Fibroblast of mammary gland (primary cell): ENCODE measurements around the gene FBXO28.

ENCODE experiments used
- DNase-seq: peaks from one replicate; pipeline ENCODE4 v3.0.0-alpha.2; 2010; ENCODE audit warnings: low read depth
- H3K4me3 ChIP-seq: 2 replicates; pipeline ENCODE4 v1.5.1; 2011; ENCODE audit warnings: low read depth, mild to moderate bottlenecking, low read length, moderate library complexity; ENCODE audit not compliant: control insufficient read depth
- CTCF ChIP-seq: conservative IDR thresholded peaks from 2 replicates; pipeline ENCODE4 v1.5.1; 2011; ENCODE audit warnings: low read depth, low read length, inconsistent platforms; ENCODE audit not compliant: control insufficient read depth, insufficient read depth

Gene FBXO28

DNA sequence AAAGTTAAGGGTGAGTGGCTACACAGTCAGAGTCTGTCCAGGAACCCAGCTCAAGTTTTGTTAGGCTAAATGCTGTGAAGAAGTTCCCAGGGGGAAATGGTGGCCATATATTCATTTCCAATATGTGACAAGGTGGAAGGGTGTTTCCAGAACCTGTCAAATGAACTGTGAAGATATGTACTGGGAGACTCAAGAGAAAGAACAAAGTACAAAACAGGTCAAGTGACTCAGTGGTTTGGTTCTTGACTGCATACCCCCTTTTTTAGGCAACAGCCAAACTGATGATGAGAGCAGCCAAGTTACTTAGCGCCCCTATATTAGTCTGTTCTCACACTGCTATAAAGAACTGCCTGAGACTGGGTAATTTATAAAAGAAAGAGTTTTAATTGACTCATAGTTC lies 18.6 kb upstream of the FBXO28 start:
- no peak for DNase-seq

DNA sequence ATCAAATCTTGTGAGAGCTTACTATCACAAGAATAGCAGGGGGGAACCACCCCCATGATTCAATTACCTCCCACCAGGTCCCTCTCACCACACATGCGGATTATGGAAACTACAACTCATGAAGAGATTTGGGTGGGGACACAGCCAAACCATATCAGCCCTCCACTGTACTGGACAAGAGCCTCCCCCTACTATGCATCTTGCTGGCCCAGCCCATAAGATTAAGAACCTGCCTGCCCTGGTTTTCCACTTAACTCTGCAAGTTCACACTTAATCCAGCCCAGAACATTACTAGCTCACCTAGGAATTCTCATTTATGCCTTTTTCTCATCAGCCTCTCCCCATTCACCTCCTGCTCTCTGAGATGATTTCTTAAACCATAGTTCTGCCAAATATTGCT lies 18.0 kb upstream of the FBXO28 start:
- H3K4me3 ChIP-seq = no peak overlapping the region
- no peak for TF ChIP-seq CTCF
- no peak for DNase-seq

More for the DNA sequence above, 18.6 kb upstream of the FBXO28 start:
- H3K4me3 ChIP-seq = no peak overlapping the region
- no peak for TF ChIP-seq CTCF

- no peak for DNase-seq
- TF ChIP-seq CTCF = no peak
- no peak overlapping the region for H3K4me3 ChIP-seq
Observed at GRCh38 chr1:224096773-224097172, 17.1 kb upstream of the FBXO28 start.

DNA sequence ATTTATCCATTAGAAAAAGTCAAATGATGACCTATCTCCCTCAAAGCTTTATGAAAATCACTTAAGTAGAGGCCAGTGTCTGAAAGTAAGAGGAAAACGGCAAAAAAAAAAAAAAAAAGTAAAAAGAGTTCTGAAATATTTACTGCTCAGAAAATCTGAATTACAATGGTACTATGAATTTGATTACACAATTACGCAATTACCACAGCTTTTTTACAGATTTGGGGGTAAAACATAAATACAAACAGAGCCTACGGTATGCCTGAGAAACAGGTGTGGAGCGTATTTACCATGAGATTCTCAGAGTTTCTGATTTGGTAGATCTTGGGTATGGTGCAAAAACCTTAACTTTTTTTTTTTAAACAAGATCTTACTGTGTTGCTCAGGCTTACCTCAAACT lies 15.9 kb upstream of the FBXO28 start:
- no peak for DNase-seq
- TF ChIP-seq CTCF = no peak
- H3K4me3 ChIP-seq = no peak overlapping the region

- peak; percentile 59 for TF ChIP-seq CTCF
- peak; percentile 53 for DNase-seq
- H3K4me3 ChIP-seq = no peak overlapping the region
Observed at GRCh38 chr1:224106568-224107281, 7.2 kb upstream of the FBXO28 start.

GRCh38 chr1:224107282-224107625 lies 6.7 kb upstream of the FBXO28 start:
- DNase-seq = no peak

More at GRCh38 chr1:224107282-224107625, 6.7 kb upstream of the FBXO28 start:
- TF ChIP-seq CTCF = no peak
- no peak overlapping the region for H3K4me3 ChIP-seq
